Stimulated activated CD4-positive, alpha-beta T cell treated with anti-CD3 and anti-CD28 coated beads, Interleukin-1b, Interleukin-23, amount 100 ng/mL, for 1 hour (primary cell): ENCODE data around the gene RRP15.

Source experiments
- DNase-seq, 2 donors: peaks; one replicate each; pipeline ENCODE4 v3.0.0-alpha.2; 2020; ENCODE audit warnings: low read depth in 2 of 2

The RRP15 gene

DNA sequence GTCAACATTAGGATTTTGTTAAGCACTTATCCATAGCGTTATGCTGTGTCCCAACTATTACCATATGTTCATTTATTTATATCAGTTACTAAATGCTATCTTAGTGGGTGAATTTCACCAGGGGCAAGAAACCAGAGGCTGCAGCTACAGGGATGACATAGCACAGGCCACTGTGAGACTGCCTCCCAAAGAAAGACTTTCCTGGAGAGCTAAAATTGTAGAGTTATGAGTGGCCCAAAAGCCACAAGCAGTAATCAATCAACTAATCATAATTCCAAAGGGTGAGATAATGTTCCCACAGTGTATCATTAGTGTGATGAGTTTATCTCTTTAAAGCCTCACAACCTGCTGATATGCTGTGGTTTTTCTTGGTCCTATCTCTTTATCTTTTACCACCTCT lies 56.2 kb downstream of the RRP15 start:
- DNase-seq = no peak

- no peak for DNase-seq
Measured at GRCh38 chr1:218342091-218342490, 57.0 kb downstream of the RRP15 start.

GRCh38 chr1:218344814-218345672 lies 60.0 kb downstream of the RRP15 start, which contains the start of gene TGFB2:
TSS of gene TGFB2 (plus strand) at chr1:218345336. CDS start at chr1:218346702, 1,366 bp downstream.
- DNase-seq = no peak

GRCh38 chr1:218345673-218346390 lies 60.7 kb downstream of the RRP15 start:
- DNase-seq = no peak

GRCh38 chr1:218346391-218347204 lies 61.5 kb downstream of the RRP15 start:
- no peak for DNase-seq

DNA sequence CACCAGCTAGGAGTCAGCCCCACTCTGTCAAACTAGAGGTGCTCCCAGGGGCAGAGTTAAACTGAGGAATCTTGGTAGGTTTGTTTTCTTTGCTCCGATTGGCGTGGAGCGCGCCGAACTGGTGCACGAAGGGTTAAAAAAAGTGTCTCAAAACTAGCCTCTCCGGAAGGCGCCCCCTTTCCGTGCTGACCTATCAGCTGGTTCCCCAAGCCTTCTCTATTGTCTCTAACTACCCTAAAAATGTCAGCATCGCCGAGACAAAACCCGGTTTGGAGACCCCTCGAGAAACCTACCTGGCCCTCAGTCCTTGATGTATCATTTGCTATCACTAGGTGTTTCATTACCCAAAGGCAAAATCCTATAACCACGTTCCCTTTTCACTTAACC lies 62.2 kb downstream of the RRP15 start:
- no peak for DNase-seq

GRCh38 chr1:218347723-218348627 lies 62.9 kb downstream of the RRP15 start:
- DNase-seq = no peak

DNA sequence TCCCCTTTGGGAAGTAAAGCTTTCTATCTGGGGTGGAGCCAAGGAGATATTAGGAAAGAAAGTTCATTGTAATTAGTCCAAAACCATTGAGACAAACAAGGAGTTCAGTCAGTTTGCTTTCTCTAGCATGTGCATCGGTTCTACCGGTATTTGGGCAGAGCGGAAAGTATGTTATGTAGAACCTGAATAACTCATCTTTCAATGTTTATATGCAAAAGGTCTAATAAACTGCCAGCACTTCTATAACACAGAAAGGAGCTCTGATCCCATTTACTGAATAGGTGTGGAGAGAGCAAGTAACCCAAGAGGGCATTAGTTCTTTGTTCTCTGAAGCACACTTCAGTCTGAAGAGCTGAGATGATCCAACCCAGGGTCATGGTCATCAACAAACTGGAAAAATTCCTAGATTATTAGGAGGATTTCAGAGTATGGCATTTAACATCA lies 63.6 kb downstream of the RRP15 start:
- DNase-seq = no peak

DNA sequence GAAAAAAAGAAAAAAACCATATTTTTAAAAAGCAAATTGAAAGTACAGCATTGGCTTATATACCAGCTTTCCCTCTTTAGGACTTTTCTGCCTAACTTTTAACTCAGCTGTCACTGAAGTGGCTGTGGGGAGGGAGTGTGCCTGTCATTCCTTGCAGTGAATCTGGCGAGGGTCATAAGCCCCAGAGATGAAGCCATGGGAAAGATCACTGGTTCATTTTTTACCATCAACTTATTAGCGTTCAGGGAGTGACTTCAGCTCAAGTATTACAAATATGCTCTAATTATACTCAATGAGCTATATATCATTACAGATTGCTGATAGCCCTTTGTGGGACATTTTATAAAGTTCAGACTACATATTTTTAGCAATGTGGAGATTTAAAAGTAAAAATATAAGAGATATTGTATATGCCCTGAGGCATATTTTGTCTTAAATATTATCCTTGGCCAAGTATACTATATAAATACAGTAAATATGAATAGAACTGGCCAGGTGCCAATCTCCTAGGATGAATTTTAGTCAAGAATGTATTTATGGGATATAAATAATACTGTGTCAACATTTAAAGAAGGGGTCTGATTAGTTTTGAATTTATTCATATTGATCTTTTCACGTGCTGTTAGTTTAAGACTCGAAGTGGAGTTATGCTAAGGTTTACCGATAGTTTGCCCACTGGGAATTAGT lies 64.4 kb downstream of the RRP15 start:
- no peak for DNase-seq

- DNase-seq = no peak
Measured at GRCh38 chr1:218350035-218350525, 65.0 kb downstream of the RRP15 start.

- DNase-seq = no peak
Measured at GRCh38 chr1:218350801-218351266, 65.7 kb downstream of the RRP15 start.

DNA sequence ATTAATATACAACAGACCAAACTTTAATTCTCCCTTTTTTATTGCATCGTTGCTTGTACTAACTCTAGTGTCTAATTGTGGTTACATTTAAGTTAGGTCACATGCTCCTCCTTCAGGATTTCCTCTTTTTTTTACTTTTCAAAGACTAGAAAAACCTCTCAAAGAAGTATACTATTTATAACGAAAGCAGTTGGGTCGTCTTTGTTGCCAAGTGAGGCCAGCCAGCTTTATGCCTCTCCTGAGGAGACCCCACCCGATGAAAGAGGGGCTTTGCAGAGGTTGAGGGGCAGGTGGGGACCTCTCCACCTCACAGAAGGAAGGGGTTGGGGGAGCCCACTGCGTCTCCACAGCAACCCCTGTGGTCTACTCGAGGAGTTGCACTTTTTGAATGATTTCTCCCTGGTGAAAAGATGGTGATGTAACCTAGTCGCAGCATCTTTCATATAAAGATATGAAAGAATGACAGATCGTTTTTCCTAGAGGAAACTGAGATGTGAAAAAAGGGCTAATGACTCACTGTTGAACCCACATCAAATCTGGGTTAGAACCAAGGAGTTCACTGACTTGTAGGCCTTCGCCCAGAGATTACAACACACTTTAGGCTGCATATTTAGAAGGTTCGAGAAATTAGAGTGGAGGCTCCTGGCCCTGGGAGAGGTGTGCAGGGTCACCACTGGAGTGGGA lies 66.4 kb downstream of the RRP15 start:
- no peak for DNase-seq

- no peak for DNase-seq
Measured at GRCh38 chr1:218352075-218352438, 67.0 kb downstream of the RRP15 start.

DNA sequence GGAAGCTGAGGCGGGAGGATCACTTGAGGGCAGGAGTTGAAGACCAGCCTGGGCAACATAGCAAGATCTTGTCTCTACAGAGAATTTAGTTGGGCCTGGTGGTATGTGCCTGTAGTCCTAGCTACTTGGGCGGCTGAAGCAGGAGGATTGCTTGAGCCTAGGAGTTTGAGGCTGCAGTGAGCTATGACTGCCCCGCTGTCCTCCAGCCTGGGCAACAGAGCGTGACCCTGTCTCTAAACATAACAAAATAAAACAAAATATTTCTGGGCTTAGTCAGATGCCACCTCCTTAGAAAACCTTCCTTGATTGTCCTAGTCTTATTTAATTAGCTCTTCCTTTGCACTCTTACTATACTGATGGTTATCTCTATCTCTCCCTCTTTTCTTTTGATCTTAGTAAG lies 68.6 kb downstream of the RRP15 start:
- no peak for DNase-seq

GRCh38 chr1:218355278-218355677 lies 70.2 kb downstream of the RRP15 start:
- no peak for DNase-seq

GRCh38 chr1:218357211-218357892 lies 72.3 kb downstream of the RRP15 start:
- no peak for DNase-seq

DNA sequence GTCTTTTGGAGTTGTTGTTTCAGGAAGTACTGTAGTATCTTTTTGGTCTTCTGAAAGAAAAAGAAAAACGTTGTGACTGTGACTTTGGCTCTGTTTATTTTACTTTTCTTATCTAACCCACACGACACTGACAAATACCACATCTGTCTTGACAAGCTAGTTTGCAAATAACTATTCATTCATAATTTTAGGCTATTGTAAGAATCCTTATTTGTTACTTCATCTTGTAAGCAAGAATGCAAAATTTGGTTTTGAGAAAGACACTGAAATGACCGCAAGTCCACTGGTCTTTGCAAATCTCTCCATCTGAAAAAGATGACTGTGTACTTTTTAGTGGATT lies 72.8 kb downstream of the RRP15 start:
- no peak for DNase-seq

- DNase-seq = no peak
Measured at GRCh38 chr1:218361298-218362065, 76.4 kb downstream of the RRP15 start.
